IMR-90 (cell line): Measurements from ENCODE around the gene GPR37. TPM values are rescaled to one million over a fixed set of nuclear protein-coding genes. Genes with fewer than 3 reads are reported as not detected.

ENCODE experiments used
- ATAC-seq: fragments of 200-7000 bp; cut with Tn5 transposase; 2 replicates; pipeline ENCODE4 v1.9.1; 2020; ENCODE audit warnings: low read depth, mild to moderate bottlenecking, moderate library complexity
- BruUV-seq: library from RNA; stranded (reverse); fragments of 400-500 nt; replicated peaks from 2 replicates; lab custom pipeline; 2021; lab: Mats Ljungman, UMichigan
- CTCF ChIA-PET: fragments of 300-600 bp; formaldehyde crosslinking; extraction: SDS; loops from one replicate; lab custom pipeline; 2021; ENCODE audit warnings: antibody characterized with exemption; lab: Yijun Ruan, JAX
- POLR2A ChIA-PET: fragments of 300-600 bp; sonication (Branson Sonifier 250); formaldehyde crosslinking; loops from one replicate; lab custom pipeline; 2022; ENCODE audit warnings: antibody characterized with exemption; ENCODE audit not compliant: unreplicated experiment; lab: Charles Lee
- DNase-seq: peaks from one replicate; pipeline ENCODE4 v3.0.0; 2013
- H2AFZ ChIP-seq: replicated peaks from 2 replicates; pipeline ENCODE3; 2013; ENCODE audit warnings: low read length, mild to moderate bottlenecking; ENCODE audit not compliant: poor library complexity
- H2AK5ac ChIP-seq: 2 replicates; pipeline ENCODE4 v1.6.1; 2013; ENCODE audit warnings: low read depth, low read length, inconsistent platforms
- H2AK9ac ChIP-seq: replicated peaks from 2 replicates; pipeline ENCODE3; 2013; ENCODE audit warnings: mild to moderate bottlenecking, low read depth, low read length, moderate library complexity; ENCODE audit not compliant: poor library complexity
- H2BK120ac ChIP-seq: 2 replicates; pipeline ENCODE4 v1.6.1; 2013; ENCODE audit warnings: low read depth, low read length, inconsistent platforms
- H2BK15ac ChIP-seq: 3 replicates; pipeline ENCODE4 v1.6.1; 2013; ENCODE audit warnings: low read depth, low read length, inconsistent platforms
- H2BK20ac ChIP-seq: 2 replicates; pipeline ENCODE4 v1.6.1; 2013; ENCODE audit warnings: low read depth, mild to moderate bottlenecking, inconsistent platforms, low read length, moderate library complexity
- H2BK5ac ChIP-seq: 2 replicates; pipeline ENCODE4 v1.6.1; 2013; ENCODE audit warnings: mild to moderate bottlenecking, low read depth, low read length, inconsistent platforms; ENCODE audit not compliant: poor library complexity, severe bottlenecking
- H3K14ac ChIP-seq: replicated peaks from 2 replicates; pipeline ENCODE4 v1.6.1; 2013; ENCODE audit warnings: low read depth, low read length, inconsistent platforms
- H3K18ac ChIP-seq: 2 replicates; pipeline ENCODE4 v1.6.1; 2013; ENCODE audit warnings: low read depth, low read length, control low read depth
- H3K23ac ChIP-seq: 2 replicates; pipeline ENCODE4 v1.6.1; 2013; ENCODE audit warnings: low read depth, low read length, inconsistent platforms
- H3K27ac ChIP-seq: 2 replicates; pipeline ENCODE4 v1.5.1; 2013; ENCODE audit warnings: mild to moderate bottlenecking, control low read depth, low read length; ENCODE audit not compliant: insufficient read depth
- H3K27me3 ChIP-seq: 2 replicates; pipeline ENCODE4 v1.6.1; 2013; ENCODE audit warnings: low read length; ENCODE audit not compliant: control insufficient read depth, insufficient read depth
- H3K36me3 ChIP-seq: 2 replicates; pipeline ENCODE4 v1.6.1; 2013; ENCODE audit warnings: low read length, mixed read lengths; ENCODE audit not compliant: control insufficient read depth, insufficient read depth
- H3K4ac ChIP-seq: 2 replicates; pipeline ENCODE4 v1.6.1; 2013; ENCODE audit warnings: low read depth, low read length, inconsistent platforms
- H3K4me1 ChIP-seq: 2 replicates; pipeline ENCODE4 v1.6.1; 2013; ENCODE audit warnings: low read length, mixed read lengths; ENCODE audit not compliant: control insufficient read depth, insufficient read depth
- H3K4me2 ChIP-seq: 2 replicates; pipeline ENCODE4 v1.6.1; 2013; ENCODE audit warnings: low read depth, mild to moderate bottlenecking, control low read depth, low read length, moderate library complexity
- H3K4me3 ChIP-seq: 2 replicates; pipeline ENCODE4 v1.5.1; 2013; ENCODE audit warnings: low read depth, mild to moderate bottlenecking, control low read depth, low read length, moderate library complexity; ENCODE audit not compliant: insufficient read depth
- H3K56ac ChIP-seq: 2 replicates; pipeline ENCODE4 v1.6.1; 2013; ENCODE audit warnings: low read length, inconsistent platforms; ENCODE audit not compliant: insufficient read depth; ENCODE audit errors: extremely low read depth
- H3K79me1 ChIP-seq, 2 experiments: 2 replicates each; pipeline ENCODE4 v1.6.1; 2013; ENCODE audit warnings: low read length in 2 of 2, inconsistent platforms in 1 of 2, low read depth in 1 of 2
- H3K9ac ChIP-seq: 2 replicates; pipeline ENCODE4 v1.6.1; 2013; ENCODE audit warnings: low read depth, low read length, control low read depth
- H3K9me1 ChIP-seq: 2 replicates; pipeline ENCODE4 v1.6.1; 2013; ENCODE audit warnings: low read length, inconsistent platforms; ENCODE audit not compliant: insufficient read depth
- H3K9me3 ChIP-seq: 2 replicates; pipeline ENCODE4 v1.6.1; 2013; ENCODE audit warnings: low read length; ENCODE audit not compliant: control insufficient read depth, insufficient read depth
- H4K20me1 ChIP-seq: 2 replicates; pipeline ENCODE4 v1.6.1; 2013; ENCODE audit warnings: low read length, inconsistent platforms; ENCODE audit not compliant: insufficient read depth
- H4K5ac ChIP-seq: 2 replicates; pipeline ENCODE4 v1.6.1; 2013; ENCODE audit warnings: mild to moderate bottlenecking, low read depth, low read length, control low read depth
- H4K8ac ChIP-seq, 2 experiments: 2 replicates each; pipeline ENCODE4 v1.6.1; 2013; ENCODE audit warnings: low read depth in 2 of 2, low read length in 2 of 2, control low read depth in 1 of 2, inconsistent platforms in 1 of 2
- H4K91ac ChIP-seq: 2 replicates; pipeline ENCODE4 v1.6.1; 2013; ENCODE audit warnings: low read depth, low read length, inconsistent platforms; ENCODE audit not compliant: insufficient read depth
- CEBPB ChIP-seq: IDR thresholded peaks from 2 replicates; pipeline ENCODE4 v1.6.1; 2012; ENCODE audit warnings: low read depth, low read length, improper control_type of control experiment
- CHD1 ChIP-seq: IDR thresholded peaks from 2 replicates; pipeline ENCODE4 v1.6.1; 2012; ENCODE audit warnings: low read depth, low read length, improper control_type of control experiment
- MAFK ChIP-seq: IDR thresholded peaks from 2 replicates; pipeline ENCODE4 v1.6.1; 2012; ENCODE audit warnings: low read depth, low read length, improper control_type of control experiment
- dilution Hi-C: fragments of 300-500 bp; cut with HindIII; formaldehyde crosslinking; loops from one replicate; pipeline ENCODE4 v1.14.3; 2018; ENCODE audit warnings: low sequenced_read_pairs; ENCODE audit not compliant: unreplicated experiment
- in situ Hi-C: fragments of 300-500 bp; cut with MboI; formaldehyde crosslinking; loops from 3 replicates; pipeline ENCODE4 v1.14.3; 2019; ENCODE audit warnings: low sequenced_read_pairs, inconsistent platforms, mixed read lengths
- intact Hi-C: fragments of 100-400 bp; cut with micrococcal nuclease; formaldehyde crosslinking; loops from 2 replicates; pipeline ENCODE4 v1.10.0; 2022
- polyA plus RNA-seq, 3 experiments: library from polyadenylated mRNA; depleted of rRNA; stranded (reverse); fragments of >200 nt; gene quantifications; 2 replicates each; pipeline ENCODE4 v1.2.3, GENCODE V29; 2012; ENCODE audit warnings: low replicate concordance in 1 of 3
- total RNA-seq: library from RNA; depleted of rRNA; stranded (reverse); fragments of >200 nt; gene quantifications from 2 replicates; pipeline ENCODE4 v1.2.3, GENCODE V29; 2012
- TF ChIP-seq, protein P1 (sequence below): fragments of 150-350 bp; IDR thresholded peaks from 2 replicates; pipeline ENCODE4 v1.6.1; 2016; ENCODE audit warnings: low read depth, mild to moderate bottlenecking, low read length, moderate library complexity, borderline replicate concordance
- TF ChIP-seq, protein P2 (sequence below): conservative IDR thresholded peaks from 2 replicates; pipeline ENCODE4 v1.5.1; 2012; ENCODE audit warnings: mild to moderate bottlenecking, low read depth, low read length, improper control_type of control experiment

The GPR37 gene
- total and polyA plus RNA-seq, 2 of the 4 experiments (the other 2 are of a cell fraction), result 4.6 to 9.3 TPM

DNA sequence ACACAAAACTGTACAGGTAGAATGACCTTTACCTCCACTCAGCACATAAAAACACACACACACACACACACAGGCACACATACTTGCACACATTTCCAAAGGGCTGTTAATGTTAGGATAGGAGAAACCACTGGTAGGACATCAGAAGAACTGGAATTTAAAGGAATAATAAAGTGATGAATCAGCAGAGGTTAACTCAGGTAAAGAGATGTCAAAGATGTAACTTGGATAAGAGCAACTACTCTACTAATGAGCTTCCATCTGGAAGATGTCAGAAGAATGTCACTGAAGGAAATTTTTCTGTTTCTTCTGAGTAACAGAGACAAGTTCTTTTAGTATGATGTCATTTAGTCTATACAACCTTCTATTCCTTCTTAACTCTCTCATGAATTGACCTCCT, 26.4 kb upstream of the GPR37 start:
- Histone ChIP-seq H3K27ac (no peak overlapping the region), H2AK9ac (no peak overlapping the region), H4K91ac (no peak overlapping the region; the same call in 1 of the 2 replicates), H2AK5ac (no peak overlapping the region), H4K5ac (no peak overlapping the region), H3K79me1 (no peaks in the 10 kb centered on the region), H2BK5ac (no peak overlapping the region), H3K4me2 (no peak overlapping the region; the same call in 1 of the 2 replicates), H2BK120ac (no peak overlapping the region), H2BK20ac (no peak overlapping the region), H3K14ac (no peak overlapping the region), H3K36me3 (no peaks in the 10 kb centered on the region), H4K20me1 (no peaks in the 10 kb centered on the region), H3K18ac (no peak overlapping the region), H2AFZ (no peak overlapping the region), H3K56ac (no peak overlapping the region), H3K9me1 (no peaks in the 10 kb centered on the region), H3K4ac (no peak overlapping the region), H3K23ac (no peak overlapping the region), H3K4me1 (peaks cover 3% of the 10 kb centered on the region; the same call in 1 of the 2 replicates), H3K9ac (no peak overlapping the region), H2BK15ac (no peak overlapping the region), H3K9me3 (no peaks in the 10 kb centered on the region), H3K27me3 (no peaks in the 10 kb centered on the region), H3K4me3 (no peak overlapping the region), H4K8ac (no peak overlapping the region)
- dilution Hi-C loops (no loop called here), in situ Hi-C loops (no loop called here), intact Hi-C loops (loop anchor here (10.0 kb wide), 1 partner anchor 817 kb away; no protein-coding TSS in a partner anchor)
- peak; percentile 38; the same call in 1 of the 2 replicates for ATAC-seq
- TF ChIP-seq, protein P1, sequence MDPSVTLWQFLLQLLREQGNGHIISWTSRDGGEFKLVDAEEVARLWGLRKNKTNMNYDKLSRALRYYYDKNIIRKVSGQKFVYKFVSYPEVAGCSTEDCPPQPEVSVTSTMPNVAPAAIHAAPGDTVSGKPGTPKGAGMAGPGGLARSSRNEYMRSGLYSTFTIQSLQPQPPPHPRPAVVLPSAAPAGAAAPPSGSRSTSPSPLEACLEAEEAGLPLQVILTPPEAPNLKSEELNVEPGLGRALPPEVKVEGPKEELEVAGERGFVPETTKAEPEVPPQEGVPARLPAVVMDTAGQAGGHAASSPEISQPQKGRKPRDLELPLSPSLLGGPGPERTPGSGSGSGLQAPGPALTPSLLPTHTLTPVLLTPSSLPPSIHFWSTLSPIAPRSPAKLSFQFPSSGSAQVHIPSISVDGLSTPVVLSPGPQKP, result no peak
- no peak for TF ChIP-seq CHD1
- TF ChIP-seq CEBPB, result no peak
- TF ChIP-seq MAFK, result peak; percentile 52
- TF ChIP-seq, protein P2, sequence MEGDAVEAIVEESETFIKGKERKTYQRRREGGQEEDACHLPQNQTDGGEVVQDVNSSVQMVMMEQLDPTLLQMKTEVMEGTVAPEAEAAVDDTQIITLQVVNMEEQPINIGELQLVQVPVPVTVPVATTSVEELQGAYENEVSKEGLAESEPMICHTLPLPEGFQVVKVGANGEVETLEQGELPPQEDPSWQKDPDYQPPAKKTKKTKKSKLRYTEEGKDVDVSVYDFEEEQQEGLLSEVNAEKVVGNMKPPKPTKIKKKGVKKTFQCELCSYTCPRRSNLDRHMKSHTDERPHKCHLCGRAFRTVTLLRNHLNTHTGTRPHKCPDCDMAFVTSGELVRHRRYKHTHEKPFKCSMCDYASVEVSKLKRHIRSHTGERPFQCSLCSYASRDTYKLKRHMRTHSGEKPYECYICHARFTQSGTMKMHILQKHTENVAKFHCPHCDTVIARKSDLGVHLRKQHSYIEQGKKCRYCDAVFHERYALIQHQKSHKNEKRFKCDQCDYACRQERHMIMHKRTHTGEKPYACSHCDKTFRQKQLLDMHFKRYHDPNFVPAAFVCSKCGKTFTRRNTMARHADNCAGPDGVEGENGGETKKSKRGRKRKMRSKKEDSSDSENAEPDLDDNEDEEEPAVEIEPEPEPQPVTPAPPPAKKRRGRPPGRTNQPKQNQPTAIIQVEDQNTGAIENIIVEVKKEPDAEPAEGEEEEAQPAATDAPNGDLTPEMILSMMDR, result no peak
- POLR2A ChIA-PET, result no interaction called here
- no TSS peak for BruUV-seq
- CTCF ChIA-PET, result interaction anchor here (0.8 to 1.0 kb wide), 2 partner anchors 20 to 621 kb away, joined by 3 read pairs; no protein-coding TSS in a partner anchor
- peak; percentile 12 for DNase-seq
